Parietal lobe (tissue), 1 donor: ENCODE results near the gene UBN1. TPM values are rescaled to one million over a fixed set of nuclear protein-coding genes. Genes with fewer than 3 reads are reported as not detected.

Experiments used
- total RNA-seq: library from RNA; depleted of rRNA; stranded (reverse); fragments of >200 nt; gene quantifications from one replicate; pipeline ENCODE4 v1.2.3, GENCODE V29; 2014

The UBN1 gene
- 31.3 TPM for total RNA-seq

GRCh38 chr16:4846901-4847773 is at the start of gene UBN1, which contains the start of gene GLYR1:
TSS of gene UBN1 (plus strand) at chr16:4847481. CDS start at chr16:4852918, 5,437 bp downstream.
TSS of gene GLYR1 (minus strand) at chr16:4847288. CDS start at chr16:4847265, 23 bp downstream.

GRCh38 chr16:4801962-4802658 is 45.2 kb upstream of the UBN1 start, which contains the start of gene ROGDI:
TSS of gene ROGDI (minus strand) at chr16:4802633. CDS start at chr16:4802571, 62 bp downstream.

Other genes starting within 250 kb of the UBN1 start
- 8.5 TPM for gene UBALD1, start 232.6 kb upstream of the UBN1 start, total RNA-seq
- 65.1 TPM for gene MGRN1, start 222.7 kb upstream of the UBN1 start, total RNA-seq
- 32.6 TPM for gene NUDT16L1, start 153.9 kb upstream of the UBN1 start, total RNA-seq
- gene ANKS3, start 113.2 kb upstream of the UBN1 start, total RNA-seq: 61.3 TPM
- 0.31 TPM for gene DNAAF8, start 112.9 kb upstream of the UBN1 start, total RNA-seq
- gene ZNF500, start 80.3 kb upstream of the UBN1 start, total RNA-seq: 16.9 TPM
- not detected for gene SEPTIN12, start 59.1 kb upstream of the UBN1 start, total RNA-seq
- gene SMIM22, start 52.1 kb upstream of the UBN1 start, total RNA-seq: not detected
- 41.6 TPM for gene ROGDI, start 44.8 kb upstream of the UBN1 start, total RNA-seq
- 89.2 TPM for gene GLYR1, start 193 bp upstream of the UBN1 start, total RNA-seq
- 0.94 TPM for gene PPL, start 89.7 kb downstream of the UBN1 start, total RNA-seq
- 0.94 TPM for gene SEC14L5, start 110.8 kb downstream of the UBN1 start, total RNA-seq
- 19.7 TPM for gene NAGPA, start 186.5 kb downstream of the UBN1 start, total RNA-seq
- gene C16orf89, start 218.5 kb downstream of the UBN1 start, total RNA-seq: 1.3 TPM
- gene ALG1, start 224.4 kb downstream of the UBN1 start, total RNA-seq: 16.6 TPM